ENCODE data around the gene FOS.

FOS gene

DNA sequence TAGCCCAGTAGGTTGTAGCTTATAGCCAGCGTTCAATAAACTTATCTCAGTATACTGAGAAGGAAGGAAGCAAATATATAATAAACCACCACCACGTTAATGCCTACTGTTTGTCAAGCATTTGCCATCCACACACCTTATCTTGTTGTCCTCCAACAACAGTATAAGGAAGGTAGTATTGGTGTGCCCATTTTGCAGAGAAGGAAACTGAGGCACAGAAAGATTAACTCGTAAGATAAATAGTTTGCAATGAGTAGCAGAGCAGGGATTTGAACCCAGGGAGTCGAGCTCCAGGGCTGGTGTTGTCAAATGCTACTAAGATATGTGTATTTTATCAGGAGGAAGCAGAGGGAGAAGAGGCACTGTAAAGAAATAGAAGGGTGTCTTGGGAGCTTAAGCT is 27.8 kb upstream of the FOS start:
- no peak for DNase-seq (ENCODE audit: low read depth)

- DNase-seq (ENCODE audit: low read depth) = no peak
Observed at GRCh38 chr14:75252254-75252837, 26.3 kb upstream of the FOS start.

DNA sequence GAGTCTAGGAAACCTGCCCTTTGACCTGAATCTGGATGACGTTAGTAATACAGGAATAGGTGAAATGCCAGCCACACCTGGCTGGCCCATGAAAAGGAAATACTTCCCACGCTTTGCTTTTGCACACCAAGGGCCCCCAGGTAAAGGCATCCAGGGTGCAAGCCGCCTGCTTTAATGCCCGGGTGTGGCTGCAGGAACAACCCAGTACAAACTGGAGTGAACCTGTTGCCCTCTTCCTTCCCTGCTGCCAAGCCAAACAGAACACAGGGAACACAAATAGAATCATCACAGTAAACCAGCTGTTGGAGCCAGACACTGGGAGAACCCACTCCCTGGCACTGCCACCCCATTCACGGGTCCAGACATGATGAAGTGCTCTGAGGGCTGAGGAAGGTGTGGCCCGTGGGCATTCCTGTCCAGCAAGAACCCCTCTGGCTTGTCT is 24.2 kb upstream of the FOS start:
- DNase-seq (ENCODE audit: low read depth) = no peak

GRCh38 chr14:75254901-75255584 is 23.6 kb upstream of the FOS start:
- DNase-seq (ENCODE audit: low read depth) = no peak

DNA sequence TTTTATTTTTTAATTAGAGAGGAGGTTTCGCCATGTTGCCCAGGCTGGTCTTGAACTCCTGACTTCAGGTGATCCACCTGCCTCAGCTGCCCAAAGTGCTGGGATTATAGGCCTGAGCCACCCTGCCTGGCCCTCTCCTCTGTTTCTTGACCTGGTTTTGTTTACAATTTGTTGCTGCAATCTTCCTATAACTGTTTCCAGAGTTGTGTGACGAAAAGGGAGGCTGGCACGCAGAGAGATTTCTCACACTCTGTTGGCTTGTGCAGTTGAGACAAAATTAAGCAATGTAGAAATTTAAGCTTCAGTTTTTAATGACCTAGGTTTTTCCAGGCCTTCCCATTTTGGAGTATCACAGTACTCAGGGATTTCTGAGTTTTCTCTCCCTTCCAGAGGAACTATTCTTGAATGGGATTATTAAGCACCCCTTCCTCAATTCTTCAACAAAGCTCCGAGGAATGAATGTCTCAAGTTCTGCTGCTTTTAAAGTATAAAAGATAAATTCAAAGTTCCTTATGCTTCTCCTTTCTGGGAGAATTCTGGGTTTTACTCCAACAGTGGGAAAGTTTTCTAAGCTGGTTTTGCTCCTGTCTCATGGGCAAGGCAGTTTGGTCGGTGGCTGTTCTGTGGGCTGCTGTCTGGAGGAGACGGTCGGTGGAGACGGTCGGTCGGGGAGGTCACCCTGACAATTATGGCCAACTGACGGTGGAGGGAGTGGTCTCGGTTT is 20.4 kb upstream of the FOS start:
- no peak for DNase-seq (ENCODE audit: low read depth)

DNA sequence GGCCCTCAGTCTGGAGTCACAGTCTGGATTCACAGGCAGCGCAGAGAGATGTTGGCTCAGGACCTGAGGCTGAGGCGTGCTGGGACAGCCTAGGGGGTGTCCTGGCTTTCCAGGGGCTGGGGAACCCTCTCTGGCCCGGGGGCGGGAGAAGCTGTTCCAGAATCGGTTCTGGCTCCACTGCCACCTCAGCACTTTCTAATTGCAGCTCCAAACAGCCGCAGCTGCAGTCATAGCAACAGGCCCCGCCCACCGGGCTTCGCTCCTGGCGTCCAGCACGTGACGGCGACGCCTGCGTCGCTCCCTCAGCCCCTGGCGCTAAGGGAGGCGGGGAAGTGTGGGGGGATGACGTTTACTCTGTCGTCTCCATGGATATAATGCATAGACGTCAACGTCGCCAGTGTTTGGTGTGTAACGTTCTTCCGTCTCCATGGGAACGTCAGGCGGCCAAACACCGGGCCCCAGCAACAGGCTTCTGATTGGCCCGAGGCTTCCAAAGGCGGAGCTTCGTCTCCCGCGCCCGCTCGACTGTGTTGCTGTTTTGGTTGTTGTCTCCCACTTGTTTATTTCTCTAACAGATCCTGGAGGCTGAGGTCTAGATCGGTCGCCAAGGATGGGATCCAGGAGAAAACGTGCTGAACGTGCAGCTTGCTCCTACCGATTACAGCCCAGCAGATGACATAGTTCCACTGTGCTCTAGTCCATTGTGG is 19.7 kb upstream of the FOS start:
- peak; percentile 97 for DNase-seq (ENCODE audit: low read depth)

- no peak for DNase-seq (ENCODE audit: low read depth)
Observed at GRCh38 chr14:75259510-75259855, 19.1 kb upstream of the FOS start.

- no peak for DNase-seq (ENCODE audit: low read depth)
Observed at GRCh38 chr14:75260025-75260763, 18.4 kb upstream of the FOS start.

- no peak for DNase-seq (ENCODE audit: low read depth)
Observed at GRCh38 chr14:75261820-75262219, 16.8 kb upstream of the FOS start.

GRCh38 chr14:75262641-75263040 is 16.0 kb upstream of the FOS start:
- DNase-seq (ENCODE audit: low read depth) = no peak

DNA sequence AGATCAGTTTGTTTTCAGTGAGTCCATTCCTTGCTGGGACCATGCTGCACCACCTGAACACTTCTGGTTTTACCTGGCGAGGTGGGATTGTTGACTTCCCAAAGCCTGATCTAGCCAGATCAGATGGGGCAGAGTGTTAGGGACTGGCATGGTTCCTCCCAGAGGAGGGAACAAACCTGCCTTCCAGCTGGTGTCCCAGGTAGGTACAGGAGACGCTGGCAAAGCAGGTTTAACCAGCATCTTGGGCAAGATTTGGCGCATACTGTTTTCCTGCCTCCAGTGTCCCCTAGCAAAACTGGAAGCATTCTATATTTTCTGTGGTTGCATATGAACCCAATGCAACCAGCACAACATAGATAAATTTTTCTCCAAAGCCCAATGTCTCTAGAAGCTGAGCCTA is 14.6 kb upstream of the FOS start:
- DNase-seq (ENCODE audit: low read depth) = no peak

- no peak for DNase-seq (ENCODE audit: low read depth)
Observed at GRCh38 chr14:75267141-75267721, 11.4 kb upstream of the FOS start.

GRCh38 chr14:75268633-75269550 is 9.7 kb upstream of the FOS start:
- no peak for DNase-seq (ENCODE audit: low read depth)

DNA sequence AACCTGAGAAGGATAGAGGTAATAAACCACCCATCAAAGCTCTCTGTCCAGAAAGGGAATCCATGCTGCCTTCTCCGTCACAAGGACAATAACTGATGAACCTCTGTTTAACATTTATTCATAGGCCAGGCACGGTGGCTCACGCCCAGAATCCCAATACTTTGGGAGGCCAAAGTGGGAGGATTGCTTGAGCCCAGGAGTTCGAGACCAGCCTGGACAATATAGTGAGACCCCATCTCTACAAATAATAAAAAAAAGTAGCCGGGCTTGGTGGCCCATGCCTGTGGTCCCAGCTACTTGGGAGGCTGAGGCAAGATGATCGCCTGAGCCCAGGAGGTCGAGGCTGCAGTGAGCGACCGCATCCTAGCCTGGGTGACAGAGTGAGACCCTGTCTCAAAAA is 7.1 kb upstream of the FOS start:
- DNase-seq (ENCODE audit: low read depth) = no peak

- DNase-seq (ENCODE audit: low read depth) = no peak
Observed at GRCh38 chr14:75273272-75274049, 5.2 kb upstream of the FOS start.

DNA sequence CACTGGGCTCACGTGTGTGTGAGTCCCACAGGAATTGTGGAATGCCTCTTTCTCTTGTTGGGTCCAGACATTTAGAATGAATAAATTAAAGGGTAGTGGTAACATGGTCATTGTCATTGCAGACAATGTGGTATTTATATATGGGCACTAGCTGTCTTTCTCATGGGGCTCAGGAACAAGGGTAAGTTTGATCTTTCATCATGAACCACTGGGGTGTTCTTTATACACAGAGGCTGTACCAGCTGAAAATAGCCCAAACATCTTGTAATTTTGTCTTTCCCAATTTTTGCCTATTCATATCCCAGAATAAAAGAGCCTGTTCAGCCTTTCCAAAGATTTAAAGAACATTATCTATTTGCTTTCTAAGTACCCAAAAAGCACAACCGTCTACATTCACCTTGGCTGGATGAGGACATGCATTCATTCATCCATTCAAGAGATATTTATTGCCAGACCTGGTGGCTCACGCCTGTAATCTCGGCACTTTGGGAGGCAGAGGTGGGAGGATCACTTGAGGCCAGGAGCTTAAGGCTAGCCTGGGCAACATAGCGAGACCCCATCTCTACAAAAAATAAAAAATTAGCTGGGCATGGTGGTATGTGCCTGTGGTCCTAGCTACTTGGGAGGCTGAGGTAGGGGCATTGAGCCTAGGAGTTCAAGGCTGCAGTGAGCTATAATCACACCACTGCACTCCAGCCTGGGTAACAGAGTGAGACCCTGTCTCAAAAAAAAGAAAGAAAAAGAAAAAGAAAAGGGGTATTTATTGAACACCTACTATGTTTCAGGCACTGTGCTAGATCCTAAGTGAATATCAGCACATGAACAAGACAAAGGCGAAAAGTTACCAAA is 4.4 kb upstream of the FOS start:
- DNase-seq (ENCODE audit: low read depth) = no peak

DNA sequence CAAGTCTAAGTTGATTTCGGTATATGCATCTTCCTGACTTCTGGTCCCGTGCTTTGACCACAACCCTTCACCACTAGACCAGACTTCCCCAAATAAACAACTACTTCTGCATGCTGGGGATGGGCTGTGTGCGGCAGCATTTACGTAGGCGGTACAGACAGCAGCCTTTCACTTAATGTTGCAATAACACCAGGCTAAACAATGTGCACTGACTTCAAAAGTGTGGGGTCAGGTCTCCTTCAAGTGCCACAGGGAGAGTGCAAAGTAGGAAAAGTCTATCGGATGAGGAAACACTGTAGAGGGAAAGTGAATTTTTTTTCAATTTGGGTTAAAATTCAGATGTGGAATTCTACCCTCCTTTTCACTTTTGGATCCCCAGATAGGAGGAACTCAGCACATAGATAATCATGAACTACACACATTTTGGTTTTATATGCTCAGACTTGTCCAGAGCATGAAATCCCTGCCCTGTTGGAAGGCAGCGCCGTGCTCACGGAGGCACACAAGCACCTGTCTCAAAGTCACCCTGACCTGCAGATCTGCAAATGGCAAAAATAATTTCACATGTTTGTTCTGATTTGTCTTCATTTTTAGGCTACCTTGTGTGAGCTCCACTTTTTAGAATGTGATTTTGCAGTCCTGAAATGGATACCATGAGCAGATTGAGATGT is 3.6 kb upstream of the FOS start:
- DNase-seq (ENCODE audit: low read depth) = no peak

DNA sequence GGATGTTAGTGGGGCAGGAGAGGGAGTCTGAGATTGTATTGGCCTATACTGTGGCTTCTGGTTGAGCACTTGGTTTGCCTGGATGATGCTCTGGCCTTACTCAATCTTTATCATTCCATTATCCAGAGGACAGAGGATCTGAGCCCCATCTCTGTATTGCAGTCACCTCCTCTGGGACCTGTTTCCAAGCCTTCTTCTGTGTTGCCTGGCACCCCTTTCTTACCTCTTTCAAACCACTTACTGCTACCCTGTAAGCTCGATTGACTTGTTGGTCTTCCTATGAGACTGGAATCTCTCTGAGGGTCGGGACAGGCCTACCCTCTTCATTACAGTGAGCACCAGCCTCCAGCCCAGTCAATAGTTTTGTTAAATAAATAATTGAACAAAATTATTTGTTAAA is 3.0 kb upstream of the FOS start:
- no peak for DNase-seq (ENCODE audit: low read depth)

Measured in activated gamma-delta T cell treated with anti-CD3 and anti-CD28 coated beads, Interleukin-2, amount 50 U/mL, for 16 hours (primary cell).